Fibroblast of lung (primary cell): ENCODE measurements around the gene CCDC85C.

Experiments used
- CTCF ChIP-seq, 2 donors: IDR thresholded peaks in 1 of 2; conservative IDR thresholded peaks in 1 of 2; 1 replicate in 1 of 2; 2 replicates in 1 of 2; pipeline ENCODE4 v1.5.1; 2011 to 2012; ENCODE audit warnings: low read length in 2 of 2, control low read depth in 1 of 2, inconsistent platforms in 1 of 2, low read depth in 1 of 2, mild to moderate bottlenecking in 1 of 2
- EZH2 ChIP-seq: IDR thresholded peaks from 2 replicates; pipeline ENCODE4 v1.5.1; 2012; ENCODE audit warnings: low read length, control low read depth, mild to moderate bottlenecking; ENCODE audit errors: missing control alignments

- no peak for TF ChIP-seq CTCF (conservative IDR thresholded peaks at IDR 0.05 in 1 of 2, IDR thresholded peaks at IDR 0.05 in 1 of 2; ENCODE audit: low read depth in 1 of 2, low read length in 2 of 2)
- TF ChIP-seq EZH2, result no peak
Observed at GRCh38 chr14:99612071-99612737, 8.2 kb upstream of the CCDC85C start.
